ENCODE results near the gene KIF26B. TPM values are rescaled to one million over a fixed set of nuclear protein-coding genes. Genes with fewer than 3 reads are reported as not detected.

Gene KIF26B
- total and polyA plus RNA-seq, 10 of the 15 experiments (the other 5 are each of a cell fraction or from before 2014, with no cell fraction given) = 0.35 to 11.6 (median 2.2) TPM

DNA sequence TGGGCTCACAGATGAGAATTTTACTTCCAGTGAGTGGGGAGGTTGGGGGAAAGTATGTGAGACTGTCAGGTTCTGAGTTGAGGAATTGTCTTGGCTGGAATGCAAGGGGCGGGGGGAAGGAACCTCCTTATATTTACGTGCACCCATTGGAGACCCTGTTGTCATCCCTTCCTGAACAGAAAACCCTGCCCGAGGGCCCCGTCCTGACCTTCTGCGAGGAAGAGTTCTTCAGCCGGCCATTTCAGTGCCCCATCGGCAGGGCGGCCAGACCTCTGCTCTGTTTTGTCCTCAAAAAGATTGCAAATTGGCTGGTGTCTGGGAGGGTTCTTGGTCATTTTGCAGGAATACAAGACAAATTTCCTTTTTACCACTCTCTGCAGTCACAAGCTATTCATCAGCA, 7.1 kb downstream of the KIF26B start:
- Histone ChIP-seq H3K27me3 (replicated peaks in 1 of 2; ENCODE audit: control insufficient read depth in 2 of 2, insufficient read depth in 2 of 2, low read length in 1 of 2) (peaks cover 0 to 9% of the 10 kb centered on the region in 2 experiments; a peak in 3 of 4 replicates), H3K4me3 (no peak overlapping the region), H3K4me1 (ENCODE audit: control insufficient read depth, insufficient read depth, low read length) (peaks cover 4% of the 10 kb centered on the region), H3K79me2 (ENCODE audit: control insufficient read depth, insufficient read depth, low read length) (no peaks in the 10 kb centered on the region), H3K27ac (ENCODE audit: control insufficient read depth, insufficient read depth) (no peak overlapping the region), H3K9me3 (replicated peaks; ENCODE audit: control insufficient read depth, insufficient read depth, low read length) (peaks cover 2% of the 10 kb centered on the region; the same call in 1 of the 3 replicates), H3K36me3 (ENCODE audit: control insufficient read depth in 2 of 2, insufficient read depth in 2 of 2, low read length in 1 of 2) (no peaks in the 10 kb centered on the region), H2AFZ (ENCODE audit: control insufficient read depth, low read depth, low read length) (no peak overlapping the region), H4K20me1 (ENCODE audit: control insufficient read depth, insufficient read depth) (no peaks in the 10 kb centered on the region), H3K4me2 (ENCODE audit: control insufficient read depth, insufficient read depth) (no peak overlapping the region), H3K9ac (ENCODE audit: control insufficient read depth, insufficient read depth, low read length) (no peak overlapping the region)
- DNase-seq (ENCODE audit: low read depth, low spot score) (no peak), ATAC-seq (no peak), FAIRE-seq (no peak)
- TF ChIP-seq, protein P1, sequence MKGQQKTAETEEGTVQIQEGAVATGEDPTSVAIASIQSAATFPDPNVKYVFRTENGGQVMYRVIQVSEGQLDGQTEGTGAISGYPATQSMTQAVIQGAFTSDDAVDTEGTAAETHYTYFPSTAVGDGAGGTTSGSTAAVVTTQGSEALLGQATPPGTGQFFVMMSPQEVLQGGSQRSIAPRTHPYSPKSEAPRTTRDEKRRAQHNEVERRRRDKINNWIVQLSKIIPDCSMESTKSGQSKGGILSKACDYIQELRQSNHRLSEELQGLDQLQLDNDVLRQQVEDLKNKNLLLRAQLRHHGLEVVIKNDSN (IDR thresholded peaks at IDR 0.05; ENCODE audit: borderline replicate concordance, extremely low read length, insufficient read depth, low read depth, low read length) = no peak
- TF ChIP-seq, protein P2, sequence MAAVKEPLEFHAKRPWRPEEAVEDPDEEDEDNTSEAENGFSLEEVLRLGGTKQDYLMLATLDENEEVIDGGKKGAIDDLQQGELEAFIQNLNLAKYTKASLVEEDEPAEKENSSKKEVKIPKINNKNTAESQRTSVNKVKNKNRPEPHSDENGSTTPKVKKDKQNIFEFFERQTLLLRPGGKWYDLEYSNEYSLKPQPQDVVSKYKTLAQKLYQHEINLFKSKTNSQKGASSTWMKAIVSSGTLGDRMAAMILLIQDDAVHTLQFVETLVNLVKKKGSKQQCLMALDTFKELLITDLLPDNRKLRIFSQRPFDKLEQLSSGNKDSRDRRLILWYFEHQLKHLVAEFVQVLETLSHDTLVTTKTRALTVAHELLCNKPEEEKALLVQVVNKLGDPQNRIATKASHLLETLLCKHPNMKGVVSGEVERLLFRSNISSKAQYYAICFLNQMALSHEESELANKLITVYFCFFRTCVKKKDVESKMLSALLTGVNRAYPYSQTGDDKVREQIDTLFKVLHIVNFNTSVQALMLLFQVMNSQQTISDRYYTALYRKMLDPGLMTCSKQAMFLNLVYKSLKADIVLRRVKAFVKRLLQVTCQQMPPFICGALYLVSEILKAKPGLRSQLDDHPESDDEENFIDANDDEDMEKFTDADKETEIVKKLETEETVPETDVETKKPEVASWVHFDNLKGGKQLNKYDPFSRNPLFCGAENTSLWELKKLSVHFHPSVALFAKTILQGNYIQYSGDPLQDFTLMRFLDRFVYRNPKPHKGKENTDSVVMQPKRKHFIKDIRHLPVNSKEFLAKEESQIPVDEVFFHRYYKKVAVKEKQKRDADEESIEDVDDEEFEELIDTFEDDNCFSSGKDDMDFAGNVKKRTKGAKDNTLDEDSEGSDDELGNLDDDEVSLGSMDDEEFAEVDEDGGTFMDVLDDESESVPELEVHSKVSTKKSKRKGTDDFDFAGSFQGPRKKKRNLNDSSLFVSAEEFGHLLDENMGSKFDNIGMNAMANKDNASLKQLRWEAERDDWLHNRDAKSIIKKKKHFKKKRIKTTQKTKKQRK (IDR thresholded peaks at IDR 0.05; ENCODE audit: low read depth, low read length) = no peak
- no peak for TF ChIP-seq NR2C1 (IDR thresholded peaks at IDR 0.05)
- TF ChIP-seq, protein P3, sequence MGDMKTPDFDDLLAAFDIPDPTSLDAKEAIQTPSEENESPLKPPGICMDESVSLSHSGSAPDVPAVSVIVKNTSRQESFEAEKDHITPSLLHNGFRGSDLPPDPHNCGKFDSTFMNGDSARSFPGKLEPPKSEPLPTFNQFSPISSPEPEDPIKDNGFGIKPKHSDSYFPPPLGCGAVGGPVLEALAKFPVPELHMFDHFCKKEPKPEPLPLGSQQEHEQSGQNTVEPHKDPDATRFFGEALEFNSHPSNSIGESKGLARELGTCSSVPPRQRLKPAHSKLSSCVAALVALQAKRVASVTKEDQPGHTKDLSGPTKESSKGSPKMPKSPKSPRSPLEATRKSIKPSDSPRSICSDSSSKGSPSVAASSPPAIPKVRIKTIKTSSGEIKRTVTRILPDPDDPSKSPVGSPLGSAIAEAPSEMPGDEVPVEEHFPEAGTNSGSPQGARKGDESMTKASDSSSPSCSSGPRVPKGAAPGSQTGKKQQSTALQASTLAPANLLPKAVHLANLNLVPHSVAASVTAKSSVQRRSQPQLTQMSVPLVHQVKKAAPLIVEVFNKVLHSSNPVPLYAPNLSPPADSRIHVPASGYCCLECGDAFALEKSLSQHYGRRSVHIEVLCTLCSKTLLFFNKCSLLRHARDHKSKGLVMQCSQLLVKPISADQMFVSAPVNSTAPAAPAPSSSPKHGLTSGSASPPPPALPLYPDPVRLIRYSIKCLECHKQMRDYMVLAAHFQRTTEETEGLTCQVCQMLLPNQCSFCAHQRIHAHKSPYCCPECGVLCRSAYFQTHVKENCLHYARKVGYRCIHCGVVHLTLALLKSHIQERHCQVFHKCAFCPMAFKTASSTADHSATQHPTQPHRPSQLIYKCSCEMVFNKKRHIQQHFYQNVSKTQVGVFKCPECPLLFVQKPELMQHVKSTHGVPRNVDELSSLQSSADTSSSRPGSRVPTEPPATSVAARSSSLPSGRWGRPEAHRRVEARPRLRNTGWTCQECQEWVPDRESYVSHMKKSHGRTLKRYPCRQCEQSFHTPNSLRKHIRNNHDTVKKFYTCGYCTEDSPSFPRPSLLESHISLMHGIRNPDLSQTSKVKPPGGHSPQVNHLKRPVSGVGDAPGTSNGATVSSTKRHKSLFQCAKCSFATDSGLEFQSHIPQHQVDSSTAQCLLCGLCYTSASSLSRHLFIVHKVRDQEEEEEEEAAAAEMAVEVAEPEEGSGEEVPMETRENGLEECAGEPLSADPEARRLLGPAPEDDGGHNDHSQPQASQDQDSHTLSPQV (IDR thresholded peaks at IDR 0.05) = no peak
- no TSS peak for BruUV-seq (replicated peaks)
- WGBS (ENCODE audit: insufficient coverage, insufficient replicate concordance, low lambda C conversion rate, missing lambda C conversion rate) = 73% methylated on average over 8 of the region's 8 CpGs
- SMC1A ChIA-PET (ENCODE audit: uncharacterized antibody, unreplicated experiment) = no interaction called here
- intact Hi-C loops (cut with micrococcal nuclease; ENCODE audit: unreplicated experiment) = no loop called here
- POLR2A ChIA-PET = no interaction called here
- CTCF ChIA-PET = no interaction called here
- in situ Hi-C loops (cut with MboI) = no loop called here
- RAD21 ChIA-PET (ENCODE audit: unreplicated experiment) = no interaction called here
